HG03097 (cell line): Measurements from ENCODE around the gene ZNF10.

ENCODE experiments used
- ATAC-seq: cut with Tn5 transposase; IDR thresholded peaks from one replicate; pipeline ENCODE4 v1.9.1; 2021; ENCODE audit not compliant: unreplicated experiment, low FRiP score

The ZNF10 gene

DNA sequence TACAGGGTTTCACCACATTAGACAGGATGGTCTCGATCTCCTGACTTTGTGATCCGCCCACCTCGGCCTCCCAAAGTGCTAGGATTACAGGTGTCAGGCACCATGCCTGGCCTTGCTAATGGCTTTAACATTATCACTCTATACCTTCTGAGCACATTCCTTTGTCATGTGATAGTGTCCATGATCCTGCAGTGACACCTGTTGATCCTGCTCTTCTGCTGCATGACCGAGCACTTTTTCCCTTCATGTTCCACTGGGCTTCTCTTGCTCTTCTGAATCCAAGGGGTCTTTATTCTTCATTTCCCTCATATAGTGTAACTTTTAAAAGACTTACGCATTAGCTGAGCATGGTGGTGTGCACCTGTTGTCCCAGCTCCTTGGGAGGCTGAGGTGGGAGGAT, 62.4 kb downstream of the ZNF10 start:
- no peak for ATAC-seq

DNA sequence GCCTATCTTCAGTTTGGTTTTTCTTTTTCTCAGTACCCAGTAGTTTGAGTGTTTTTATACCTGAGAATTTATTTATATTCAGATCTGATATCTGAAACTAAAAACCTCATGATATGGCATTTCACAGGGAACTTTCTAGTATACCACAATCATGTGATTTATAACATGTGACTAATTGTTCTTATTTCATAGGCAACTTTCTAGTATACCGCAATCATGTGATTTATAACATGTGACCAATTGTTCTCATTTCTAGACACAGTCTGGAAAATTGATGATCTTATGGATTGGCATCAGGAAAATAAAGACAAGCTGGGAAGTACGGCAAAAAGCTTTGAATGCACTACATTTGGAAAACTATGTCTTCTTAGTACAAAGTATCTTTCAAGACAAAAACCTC, 71.5 kb downstream of the ZNF10 start:
- ATAC-seq = no peak

DNA sequence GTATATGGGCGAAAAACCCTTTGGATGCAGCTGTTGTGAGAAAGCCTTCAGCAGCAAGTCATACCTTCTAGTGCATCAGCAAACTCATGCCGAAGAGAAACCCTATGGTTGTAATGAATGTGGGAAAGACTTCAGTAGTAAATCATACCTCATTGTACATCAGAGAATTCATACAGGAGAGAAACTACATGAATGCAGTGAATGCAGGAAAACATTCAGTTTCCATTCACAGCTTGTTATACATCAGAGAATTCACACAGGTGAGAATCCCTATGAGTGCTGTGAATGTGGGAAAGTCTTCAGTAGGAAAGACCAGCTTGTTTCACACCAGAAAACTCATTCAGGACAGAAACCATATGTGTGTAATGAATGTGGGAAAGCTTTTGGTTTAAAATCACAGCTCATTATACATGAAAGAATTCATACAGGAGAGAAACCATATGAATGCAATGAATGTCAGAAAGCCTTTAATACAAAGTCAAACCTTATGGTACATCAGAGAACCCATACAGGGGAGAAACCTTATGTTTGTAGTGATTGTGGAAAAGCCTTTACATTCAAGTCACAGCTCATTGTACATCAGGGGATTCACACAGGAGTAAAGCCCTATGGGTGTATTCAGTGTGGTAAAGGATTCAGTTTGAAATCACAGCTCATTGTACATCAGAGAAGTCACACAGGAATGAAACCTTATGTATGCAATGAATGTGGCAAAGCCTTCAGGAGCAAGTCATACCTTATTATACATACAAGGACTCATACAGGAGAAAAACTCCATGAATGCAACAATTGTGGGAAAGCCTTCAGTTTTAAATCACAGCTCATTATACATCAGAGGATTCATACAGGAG, 72.3 kb downstream of the ZNF10 start:
- no peak for ATAC-seq

- no peak for ATAC-seq
Observed at GRCh38 chr12:133203344-133204263, 73.2 kb downstream of the ZNF10 start.

- ATAC-seq = no peak
Observed at GRCh38 chr12:133204264-133204603, 73.8 kb downstream of the ZNF10 start.

- no peak for ATAC-seq
Observed at GRCh38 chr12:133206390-133206789, 76.0 kb downstream of the ZNF10 start.
